Measurements from ENCODE around the gene NUP50. TPM values are rescaled to one million over a fixed set of nuclear protein-coding genes. Genes with fewer than 3 reads are reported as not detected.
A peak's percentile ranks its signal among the peaks of the same experiment; 100 is the strongest.

The NUP50 gene
- total RNA-seq, 3 donors from 2014 or later (not counting 1 experiment from before 2014, with no cell fraction given) = 63.9 to 99.4 (median 98.6) TPM

DNA sequence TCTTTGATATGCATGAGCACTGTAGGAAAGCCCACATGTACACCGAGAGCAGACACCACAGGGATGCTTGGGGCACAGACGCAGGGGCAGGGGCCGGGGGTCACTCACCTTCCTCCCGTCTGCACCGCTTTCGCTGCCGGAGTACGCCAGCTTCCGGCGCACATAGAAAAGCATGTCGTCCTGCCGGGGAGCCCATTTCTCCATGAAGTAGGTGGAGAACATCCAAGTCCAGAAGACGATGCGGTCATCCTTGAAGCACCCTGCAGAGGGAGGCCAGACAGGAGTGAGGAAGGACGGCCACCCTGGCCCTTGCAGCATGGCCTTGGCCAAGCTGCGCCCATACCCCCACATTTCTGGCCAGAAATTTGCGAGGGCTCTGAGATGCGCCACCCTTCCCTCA, 48.1 kb downstream of the NUP50 start:
- Histone ChIP-seq H3K9me3 (ENCODE audit: control insufficient read depth, insufficient read depth, low read length) (no peaks in the 10 kb centered on the region), H3K4me3 (ENCODE audit: low read length) (no peak overlapping the region), H3K27ac (ENCODE audit: low read length) (no peak overlapping the region), H3K27me3 (ENCODE audit: control insufficient read depth, insufficient read depth, low read length) (no peaks in the 10 kb centered on the region), H3K36me3 (ENCODE audit: control insufficient read depth, insufficient read depth, low read length) (peaks cover 15% of the 10 kb centered on the region), H3K4me1 (ENCODE audit: control insufficient read depth, insufficient read depth, low read length) (peaks cover 6% of the 10 kb centered on the region)
- Mint-ChIP-seq H3K9me3 (no peaks in the 10 kb centered on the region), H3K36me3 (no peaks in the 10 kb centered on the region), H3K4me1 (peaks cover 0 to 7% of the 10 kb centered on the region in 2 donors), H3K27ac (no peak overlapping the region), H3K4me3 (no peak overlapping the region), H3K27me3 (ENCODE audit: low read depth in 2 of 2) (no peaks in the 10 kb centered on the region)
- TF ChIP-seq, protein P1, sequence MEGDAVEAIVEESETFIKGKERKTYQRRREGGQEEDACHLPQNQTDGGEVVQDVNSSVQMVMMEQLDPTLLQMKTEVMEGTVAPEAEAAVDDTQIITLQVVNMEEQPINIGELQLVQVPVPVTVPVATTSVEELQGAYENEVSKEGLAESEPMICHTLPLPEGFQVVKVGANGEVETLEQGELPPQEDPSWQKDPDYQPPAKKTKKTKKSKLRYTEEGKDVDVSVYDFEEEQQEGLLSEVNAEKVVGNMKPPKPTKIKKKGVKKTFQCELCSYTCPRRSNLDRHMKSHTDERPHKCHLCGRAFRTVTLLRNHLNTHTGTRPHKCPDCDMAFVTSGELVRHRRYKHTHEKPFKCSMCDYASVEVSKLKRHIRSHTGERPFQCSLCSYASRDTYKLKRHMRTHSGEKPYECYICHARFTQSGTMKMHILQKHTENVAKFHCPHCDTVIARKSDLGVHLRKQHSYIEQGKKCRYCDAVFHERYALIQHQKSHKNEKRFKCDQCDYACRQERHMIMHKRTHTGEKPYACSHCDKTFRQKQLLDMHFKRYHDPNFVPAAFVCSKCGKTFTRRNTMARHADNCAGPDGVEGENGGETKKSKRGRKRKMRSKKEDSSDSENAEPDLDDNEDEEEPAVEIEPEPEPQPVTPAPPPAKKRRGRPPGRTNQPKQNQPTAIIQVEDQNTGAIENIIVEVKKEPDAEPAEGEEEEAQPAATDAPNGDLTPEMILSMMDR (IDR thresholded peaks at IDR 0.05) = no peak
- WGBS (ENCODE audit: insufficient coverage) = 98% methylated on average over 18 of the region's 18 CpGs
- DNase-seq = no peak
- ATAC-seq = no peak
- intact Hi-C loops (cut with micrococcal nuclease) = no loop called here

DNA sequence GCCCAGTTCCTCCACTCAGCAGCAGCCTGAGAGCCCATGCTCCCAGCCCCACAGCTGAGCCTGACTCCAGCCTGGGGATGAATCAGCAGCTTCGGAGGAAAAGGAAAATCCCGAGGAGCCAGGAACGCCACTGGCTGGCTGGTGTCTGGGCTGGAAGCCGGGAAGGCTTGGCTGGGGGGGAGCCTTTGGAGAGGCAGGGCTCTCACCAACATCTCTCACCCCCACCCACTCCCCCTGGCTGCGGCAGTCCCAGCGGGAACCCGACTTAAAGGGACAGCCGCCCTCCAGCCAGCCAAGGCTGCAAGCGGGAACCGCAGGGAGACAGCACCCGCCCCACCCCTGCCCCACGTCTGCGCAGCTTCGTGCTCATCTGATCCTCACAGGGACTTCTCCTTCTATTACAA, 48.6 kb downstream of the NUP50 start:
- TF ChIP-seq, protein P1 (IDR thresholded peaks at IDR 0.05) = no peak
- Mint-ChIP-seq H3K27me3 (ENCODE audit: low read depth in 2 of 2) (no peaks in the 10 kb centered on the region), H3K4me1 (peaks cover 0 to 7% of the 10 kb centered on the region in 2 donors), H3K9me3 (no peaks in the 10 kb centered on the region), H3K4me3 (no peak overlapping the region), H3K36me3 (no peaks in the 10 kb centered on the region), H3K27ac (no peak overlapping the region)
- Histone ChIP-seq H3K9me3 (ENCODE audit: control insufficient read depth, insufficient read depth, low read length) (no peaks in the 10 kb centered on the region), H3K4me1 (ENCODE audit: control insufficient read depth, insufficient read depth, low read length) (peaks cover 6% of the 10 kb centered on the region), H3K27ac (ENCODE audit: low read length) (no peak overlapping the region), H3K4me3 (ENCODE audit: low read length) (no peak overlapping the region), H3K36me3 (ENCODE audit: control insufficient read depth, insufficient read depth, low read length) (peaks cover 15% of the 10 kb centered on the region), H3K27me3 (ENCODE audit: control insufficient read depth, insufficient read depth, low read length) (no peaks in the 10 kb centered on the region)
- intact Hi-C loops (cut with micrococcal nuclease) = no loop called here
- WGBS (ENCODE audit: insufficient coverage) = 92% methylated on average over 10 of the region's 14 CpGs
- ATAC-seq = no peak
- no peak for DNase-seq

DNA sequence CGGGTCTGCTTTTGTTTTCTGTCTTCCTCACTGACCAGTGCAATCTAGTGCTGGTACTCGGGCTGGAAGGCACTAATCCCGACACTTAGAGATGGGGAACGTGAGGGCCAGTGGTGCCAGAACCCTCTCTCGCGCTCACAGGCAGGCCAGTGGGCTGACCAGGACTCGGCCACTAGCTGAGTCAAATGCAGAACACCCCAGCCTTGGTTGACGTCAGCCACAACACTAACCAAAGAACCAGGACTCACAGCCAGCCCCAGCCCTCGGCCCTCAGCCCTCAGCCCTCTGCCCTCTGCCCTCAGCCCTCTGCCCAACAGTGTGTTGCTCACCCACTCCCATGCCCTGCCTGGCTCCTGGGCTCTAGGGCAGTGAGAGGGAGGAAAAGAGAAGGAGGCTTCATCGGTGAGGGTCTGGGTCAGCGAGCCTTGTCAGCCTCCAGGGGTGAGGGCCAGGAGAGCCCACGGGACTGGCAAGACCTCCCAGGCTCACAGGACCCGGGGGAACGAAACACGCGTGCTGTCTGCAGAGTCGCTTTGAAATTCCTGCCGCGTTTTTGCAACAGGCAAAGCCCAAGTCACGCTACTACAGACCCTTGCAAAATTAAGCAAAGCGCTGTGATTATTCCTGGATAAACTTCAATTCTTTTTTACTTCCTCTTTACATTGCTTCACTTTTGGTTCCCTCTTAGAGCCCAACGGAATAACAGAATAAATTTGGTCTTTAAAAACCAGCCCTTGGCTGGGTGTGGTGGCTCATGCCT, 49.4 kb downstream of the NUP50 start:
- WGBS (ENCODE audit: insufficient coverage) = 70% methylated on average over 22 of the region's 22 CpGs
- Mint-ChIP-seq H3K4me3 (no peak overlapping the region), H3K9me3 (no peaks in the 10 kb centered on the region), H3K27ac (peak overlapping the region in 1 of 2 donors; percentile 40), H3K4me1 (peaks cover 0 to 7% of the 10 kb centered on the region in 2 donors), H3K27me3 (ENCODE audit: low read depth in 2 of 2) (no peaks in the 10 kb centered on the region), H3K36me3 (no peaks in the 10 kb centered on the region)
- Histone ChIP-seq H3K27ac (ENCODE audit: low read length) (no peak overlapping the region), H3K27me3 (ENCODE audit: control insufficient read depth, insufficient read depth, low read length) (no peaks in the 10 kb centered on the region), H3K9me3 (ENCODE audit: control insufficient read depth, insufficient read depth, low read length) (no peaks in the 10 kb centered on the region), H3K4me3 (ENCODE audit: low read length) (no peak overlapping the region), H3K4me1 (ENCODE audit: control insufficient read depth, insufficient read depth, low read length) (peaks cover 6% of the 10 kb centered on the region), H3K36me3 (ENCODE audit: control insufficient read depth, insufficient read depth, low read length) (peaks cover 15% of the 10 kb centered on the region)
- TF ChIP-seq, protein P1 (IDR thresholded peaks at IDR 0.05) = no peak
- DNase-seq (no peak), ATAC-seq (no peak)
- intact Hi-C loops (cut with micrococcal nuclease) = no loop called here

Data from natural killer cell (primary cell).